ENCODE data around the gene PILRB. TPM values are rescaled to one million over a fixed set of nuclear protein-coding genes. Genes with fewer than 3 reads are reported as not detected.
"Not testable (repeated sequence)": the region's sequence is repeated elsewhere in the genome, so short reads cannot be mapped to it uniquely, and the experiment has no call there.

PILRB gene
- 10 to 100 TPM; 14.7 to 33.6 (median 20.1) TPM for total RNA-seq
- polyA plus RNA-seq = 100 to 1,000 TPM; 202 to 218 TPM

DNA sequence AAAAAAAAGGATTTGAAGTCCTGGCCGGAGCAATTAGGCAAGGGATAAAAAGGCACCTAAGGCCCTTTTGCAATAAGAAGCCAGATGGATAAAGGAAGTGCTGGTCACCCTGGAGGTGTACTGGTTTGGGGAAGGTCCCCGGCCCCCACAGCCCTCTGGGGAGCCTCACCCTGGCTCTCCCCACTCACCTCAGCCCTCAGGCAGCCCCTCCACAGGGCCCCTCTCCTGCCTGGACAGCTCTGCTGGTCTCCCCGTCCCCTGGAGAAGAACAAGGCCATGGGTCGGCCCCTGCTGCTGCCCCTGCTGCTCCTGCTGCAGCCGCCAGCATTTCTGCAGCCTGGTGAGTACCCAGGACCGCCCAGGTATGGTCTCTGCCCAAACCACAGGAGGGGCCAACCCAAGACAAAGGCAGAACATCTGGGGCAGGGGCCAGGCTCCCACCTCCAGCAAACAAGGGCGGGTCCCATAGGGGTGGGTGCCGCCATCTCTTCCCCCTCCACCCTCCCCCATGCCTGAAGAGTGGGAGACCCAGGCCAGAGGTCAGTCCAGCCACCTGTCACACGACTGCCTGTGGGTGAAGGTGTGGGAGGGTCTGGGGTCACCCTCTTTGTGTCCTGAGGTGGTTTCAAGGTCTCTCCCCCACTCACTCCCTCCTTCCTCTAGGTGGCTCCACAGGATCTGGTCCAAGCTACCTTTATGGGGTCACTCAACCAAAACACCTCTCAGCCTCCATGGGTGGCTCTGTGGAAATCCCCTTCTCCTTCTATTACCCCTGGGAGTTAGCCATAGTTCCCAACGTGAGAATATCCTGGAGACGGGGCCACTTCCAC is at the start of gene PILRB:
PILRB (plus strand) TSS at position 91 of the 830 bp plus-strand sequence; CDS start at position 277, 186 bp downstream.
- intact Hi-C loops (cut with DNase I) = no loop called here
- WGBS, 2 donors = 85 to 87% methylated on average over 11 of the region's 11 CpGs
- Histone ChIP-seq H3K27me3 (no peaks in the 10 kb centered on the region), H3K36me3 (peaks cover 3 to 64% (median 26%) of the 10 kb centered on the region in 3 donors), H3K4me1 (no peaks in the 10 kb centered on the region), H3K27ac (no peak within 1 kb of the TSS), H3K9me3 (no peaks in the 10 kb centered on the region), H3K4me3 (no peak within 1 kb of the TSS)
- DNase-seq (no peak), ATAC-seq (peak in 2 of 4 donors; percentile 6 to 25), FAIRE-seq (no peak)
- TF ChIP-seq, protein P1, sequence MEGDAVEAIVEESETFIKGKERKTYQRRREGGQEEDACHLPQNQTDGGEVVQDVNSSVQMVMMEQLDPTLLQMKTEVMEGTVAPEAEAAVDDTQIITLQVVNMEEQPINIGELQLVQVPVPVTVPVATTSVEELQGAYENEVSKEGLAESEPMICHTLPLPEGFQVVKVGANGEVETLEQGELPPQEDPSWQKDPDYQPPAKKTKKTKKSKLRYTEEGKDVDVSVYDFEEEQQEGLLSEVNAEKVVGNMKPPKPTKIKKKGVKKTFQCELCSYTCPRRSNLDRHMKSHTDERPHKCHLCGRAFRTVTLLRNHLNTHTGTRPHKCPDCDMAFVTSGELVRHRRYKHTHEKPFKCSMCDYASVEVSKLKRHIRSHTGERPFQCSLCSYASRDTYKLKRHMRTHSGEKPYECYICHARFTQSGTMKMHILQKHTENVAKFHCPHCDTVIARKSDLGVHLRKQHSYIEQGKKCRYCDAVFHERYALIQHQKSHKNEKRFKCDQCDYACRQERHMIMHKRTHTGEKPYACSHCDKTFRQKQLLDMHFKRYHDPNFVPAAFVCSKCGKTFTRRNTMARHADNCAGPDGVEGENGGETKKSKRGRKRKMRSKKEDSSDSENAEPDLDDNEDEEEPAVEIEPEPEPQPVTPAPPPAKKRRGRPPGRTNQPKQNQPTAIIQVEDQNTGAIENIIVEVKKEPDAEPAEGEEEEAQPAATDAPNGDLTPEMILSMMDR (IDR thresholded peaks at IDR 0.05) = no peak

DNA sequence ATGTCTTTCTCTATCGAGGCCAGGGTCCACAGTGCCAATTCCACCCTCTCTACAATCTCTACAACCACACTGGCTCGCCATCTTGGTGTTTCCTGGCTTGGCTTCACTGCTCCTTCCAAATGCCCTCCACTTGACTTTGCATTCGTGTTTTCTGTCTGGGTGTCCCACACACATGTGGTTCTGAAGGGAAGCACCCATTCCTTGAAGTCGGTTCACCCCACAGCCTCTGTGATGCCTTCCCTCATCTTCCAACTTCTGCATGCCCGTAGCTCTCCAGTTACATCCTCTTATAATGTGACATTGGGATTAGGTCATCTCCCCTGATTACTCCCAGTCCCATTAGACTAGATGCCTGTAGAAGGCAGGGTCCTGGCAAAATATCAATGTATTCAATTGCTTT is 39.6 kb upstream of the PILRB start:
- WGBS, 2 donors = 95 to 99% methylated on average over 4 of the region's 5 CpGs
- intact Hi-C loops (cut with DNase I); H3K36me3 ChIP-seq; H3K4me3 ChIP-seq; DNase-seq; H3K27me3 ChIP-seq; FAIRE-seq; ATAC-seq; H3K27ac ChIP-seq; H3K4me1 ChIP-seq; H3K9me3 ChIP-seq: not testable (repeated sequence)

DNA sequence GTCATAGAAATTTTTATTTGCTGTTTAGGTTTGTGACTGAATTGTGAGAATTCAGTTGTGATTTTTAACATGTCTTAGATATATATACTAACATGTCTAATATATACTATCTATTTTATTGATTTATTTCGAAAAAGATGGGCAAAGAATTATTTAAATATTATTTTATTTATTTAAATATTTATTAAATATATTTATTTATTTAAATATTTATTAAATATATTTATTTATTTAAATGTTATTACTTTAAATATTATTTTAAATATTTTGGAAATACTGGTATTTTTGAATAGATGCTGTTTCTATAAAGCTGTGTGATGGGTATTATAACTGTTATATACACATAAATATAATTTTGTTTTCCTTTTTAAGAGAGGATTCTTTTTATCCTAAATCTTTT is 36.3 kb upstream of the PILRB start:
- H3K4me3 ChIP-seq; H3K36me3 ChIP-seq; ATAC-seq; H3K4me1 ChIP-seq; H3K9me3 ChIP-seq; intact Hi-C loops (cut with DNase I); DNase-seq; H3K27ac ChIP-seq; H3K27me3 ChIP-seq: not testable (repeated sequence)
- FAIRE-seq = peak; percentile 41
- 82 to 90% methylated on average over 1 of the region's 1 CpG for WGBS, 2 donors

DNA sequence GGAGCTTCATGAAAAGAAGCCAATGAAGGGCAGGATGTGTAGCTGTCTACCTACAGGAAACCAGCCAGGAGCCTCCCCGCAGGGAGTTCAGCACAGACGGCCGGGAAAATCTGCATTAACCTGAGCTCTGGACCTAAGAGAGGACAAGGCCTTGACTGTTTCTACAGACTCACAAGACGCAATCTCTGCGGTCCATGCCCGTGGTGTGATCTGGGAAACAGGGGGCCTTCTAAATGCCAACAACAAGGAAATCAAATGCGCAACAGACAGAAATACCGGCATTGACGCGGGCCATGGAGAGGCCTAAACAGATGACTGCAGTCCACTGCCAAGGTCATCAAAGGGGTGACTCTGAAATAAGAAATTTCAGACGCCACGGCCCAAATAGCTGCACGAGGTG is 33.7 kb upstream of the PILRB start:
- ATAC-seq; H3K27me3 ChIP-seq; H3K4me3 ChIP-seq; H3K9me3 ChIP-seq; FAIRE-seq; intact Hi-C loops (cut with DNase I); H3K4me1 ChIP-seq; H3K36me3 ChIP-seq; DNase-seq; H3K27ac ChIP-seq: not testable (repeated sequence)
- WGBS, 2 donors = 90% methylated on average over 8 to 13 of the region's 13 CpGs

DNA sequence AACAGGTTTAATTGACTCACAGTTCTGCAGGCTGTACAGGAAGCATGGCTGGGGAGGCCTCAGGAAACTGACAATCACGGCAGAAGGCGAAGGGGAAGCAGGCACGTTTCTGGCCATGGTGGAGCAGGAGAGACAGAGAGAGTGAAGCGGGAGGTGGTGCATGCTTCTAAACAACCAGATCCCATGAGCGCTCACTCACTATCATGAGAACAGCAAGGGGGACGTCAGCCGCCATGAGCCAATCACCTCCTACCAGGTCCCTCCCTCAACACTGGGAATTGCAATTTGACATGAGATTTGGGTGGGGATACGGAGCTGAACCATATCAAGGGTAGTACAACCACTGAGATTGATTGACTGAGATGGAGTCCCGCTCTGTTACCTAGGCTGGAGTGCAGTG is 32.2 kb upstream of the PILRB start:
- H3K36me3 ChIP-seq; ATAC-seq; H3K9me3 ChIP-seq; FAIRE-seq; H3K4me1 ChIP-seq; DNase-seq; intact Hi-C loops (cut with DNase I); H3K27ac ChIP-seq; H3K4me3 ChIP-seq; H3K27me3 ChIP-seq: not testable (repeated sequence)
- 91 to 92% methylated on average over 9 of the region's 9 CpGs for WGBS, 2 donors

DNA sequence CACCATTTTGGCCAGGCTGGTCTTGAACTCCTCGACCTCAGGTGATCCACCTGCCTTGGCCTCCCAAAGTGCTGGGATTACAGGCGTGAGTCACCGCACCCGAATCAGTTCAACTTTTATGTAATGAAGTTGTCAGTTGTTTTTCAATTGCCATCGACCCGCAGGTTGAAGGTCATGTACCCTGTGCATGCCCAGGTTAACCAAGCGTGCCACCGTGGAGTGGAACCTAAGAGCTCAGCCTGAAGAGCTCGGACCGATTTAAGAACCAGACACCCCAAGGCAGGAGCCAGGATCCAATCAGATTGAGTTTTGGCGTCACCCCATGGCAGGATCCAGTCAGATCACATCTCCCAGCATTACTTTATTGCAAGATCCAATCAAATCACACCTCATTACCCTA is 31.0 kb upstream of the PILRB start:
- H3K4me3 ChIP-seq; FAIRE-seq; H3K36me3 ChIP-seq; DNase-seq; H3K4me1 ChIP-seq; H3K27ac ChIP-seq; intact Hi-C loops (cut with DNase I); ATAC-seq; H3K27me3 ChIP-seq; H3K9me3 ChIP-seq: not testable (repeated sequence)
- 88 to 93% methylated on average over 10 of the region's 11 CpGs for WGBS, 2 donors

DNA sequence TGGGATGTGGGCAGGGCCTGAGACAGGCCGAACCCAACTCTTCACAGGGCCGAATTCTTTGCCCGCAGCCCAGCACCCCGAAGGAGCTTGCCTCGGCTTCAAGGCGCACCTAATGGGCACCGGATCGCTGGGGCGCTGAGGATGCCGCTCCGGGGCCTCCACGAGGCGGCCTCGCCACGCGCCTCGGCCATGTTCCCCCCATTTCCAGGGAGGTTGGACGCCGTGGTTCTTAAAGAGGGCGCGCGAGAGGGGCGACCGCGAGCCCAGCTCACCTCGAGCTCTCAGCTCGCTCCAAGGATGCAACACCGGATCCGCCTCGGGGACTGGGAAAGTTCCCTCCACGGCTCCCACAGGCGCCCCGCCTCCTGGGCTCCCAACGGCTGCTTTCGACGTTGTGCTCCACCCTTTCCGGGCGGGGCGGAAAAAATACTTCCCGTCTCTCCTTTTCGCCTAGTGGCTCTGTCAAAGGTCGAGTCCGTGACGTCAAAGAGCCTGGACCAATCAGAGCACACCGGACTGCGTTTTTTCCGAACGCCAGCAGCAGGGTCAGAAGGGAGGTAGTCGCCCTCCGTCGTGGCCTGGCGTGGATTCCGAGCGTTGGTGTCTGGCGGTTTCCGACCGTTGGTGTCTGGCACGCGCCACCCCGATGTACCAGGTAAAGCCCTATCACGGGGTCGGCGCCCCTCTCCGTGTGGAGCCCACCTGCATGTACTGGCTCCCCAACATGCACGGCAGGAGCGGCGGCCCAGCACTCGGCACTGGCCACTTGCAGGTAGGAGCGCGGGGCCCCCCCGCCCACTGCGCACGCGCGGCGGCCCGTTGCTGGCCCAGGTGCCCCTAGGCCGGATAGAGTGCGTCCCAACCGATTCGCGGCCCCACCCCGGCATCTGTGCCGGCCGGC is 22.1 kb upstream of the PILRB start:
- intact Hi-C loops (cut with DNase I); H3K9me3 ChIP-seq; H3K36me3 ChIP-seq; H3K4me1 ChIP-seq; H3K27me3 ChIP-seq: not testable (repeated sequence)
- DNase-seq (peak; percentile 91 to 96 (median 93)), FAIRE-seq (peak; percentile 94), ATAC-seq (peak; percentile 98 to 100 (median 98))
- Histone ChIP-seq H3K27ac (peak overlapping the region; percentile 69 to 95 (median 82)), H3K4me3 (peak overlapping the region; percentile 51 to 68 (median 60))
- 0% methylated on average over 70 to 80 of the region's 85 CpGs for WGBS, 2 donors

DNA sequence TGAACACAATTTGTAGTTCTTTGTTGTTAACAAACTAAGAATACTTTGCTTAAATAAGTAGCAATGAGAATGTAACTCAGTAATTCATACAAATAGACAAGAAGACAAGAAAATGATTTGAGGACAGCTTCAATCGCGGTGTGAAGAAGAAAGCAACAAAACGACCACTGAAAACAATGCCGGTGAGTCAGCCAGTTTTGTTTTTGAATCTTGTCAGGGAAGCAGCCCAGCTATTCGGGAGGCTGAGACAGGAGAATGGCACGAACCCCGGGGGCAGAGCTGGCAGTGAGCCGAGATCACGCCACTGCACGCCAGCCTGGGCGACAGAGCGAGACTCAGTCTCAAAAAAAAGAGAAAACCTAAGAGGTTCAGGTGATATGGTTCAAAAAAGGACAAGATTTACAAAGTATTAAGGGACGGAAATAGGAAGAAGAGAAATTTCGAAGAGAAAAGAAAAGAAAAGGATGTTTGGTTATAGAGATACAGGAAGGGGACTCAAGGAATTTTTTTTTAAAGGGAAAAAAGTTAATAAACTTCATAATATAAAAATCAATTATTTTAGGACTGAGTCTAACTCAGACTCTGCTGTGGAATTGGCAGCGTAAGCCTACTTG is 19.7 kb upstream of the PILRB start:
- H3K9me3 ChIP-seq; H3K27me3 ChIP-seq; H3K36me3 ChIP-seq; DNase-seq; H3K27ac ChIP-seq; H3K4me1 ChIP-seq; H3K4me3 ChIP-seq; FAIRE-seq; ATAC-seq; intact Hi-C loops (cut with DNase I): not testable (repeated sequence)
- WGBS, 2 donors = 86 to 88% methylated on average over 15 of the region's 15 CpGs

DNA sequence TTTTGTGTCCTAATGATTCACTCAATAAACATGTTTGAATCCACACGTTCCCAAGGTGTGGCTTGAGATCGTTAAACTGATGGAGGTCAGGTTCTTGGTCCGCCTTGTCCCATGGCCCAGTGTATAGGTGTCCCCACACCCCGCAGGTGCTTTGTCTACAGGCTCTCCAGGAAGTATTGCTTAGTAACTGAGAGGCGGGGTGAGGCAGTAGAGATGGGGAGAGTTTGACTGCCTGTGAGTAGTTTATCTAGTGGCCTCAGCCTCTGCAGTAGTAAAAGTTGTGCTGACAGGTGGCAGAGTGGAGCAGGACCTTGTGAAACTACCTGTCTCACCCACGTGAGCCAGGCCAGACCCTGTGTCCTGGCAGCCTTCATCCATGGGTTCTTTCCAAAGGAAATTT is 16.6 kb upstream of the PILRB start:
- intact Hi-C loops (cut with DNase I); ATAC-seq; H3K36me3 ChIP-seq: not testable (repeated sequence)

More for the DNA sequence above, 16.6 kb upstream of the PILRB start:
- not testable (repeated sequence) for H3K4me1 ChIP-seq, H3K9me3 ChIP-seq, DNase-seq, FAIRE-seq, H3K27ac ChIP-seq, H3K4me3 ChIP-seq, H3K27me3 ChIP-seq
- 65 to 69% methylated on average over 6 of the region's 6 CpGs for WGBS, 2 donors
